Measurements from ENCODE around the gene CHRNA9.

GRCh38 chr4:40321574-40322275 is 13.4 kb upstream of the CHRNA9 start:
- TF ChIP-seq ZNF883 (CRISPR knock-in tag; IDR thresholded peaks at IDR 0.05; ENCODE audit: not compliant biosample characterization) = no peak
- no peak for TF ChIP-seq ZNF142 (CRISPR knock-in tag; IDR thresholded peaks at IDR 0.05)
- TF ChIP-seq HOXD1 (CRISPR knock-in tag; IDR thresholded peaks at IDR 0.05) = no peak
- no peak for TF ChIP-seq ZNF558 (CRISPR knock-in tag; IDR thresholded peaks at IDR 0.05; ENCODE audit: borderline replicate concordance)
